HS-5 (cell line): ENCODE results near the gene ADO.
A peak's percentile ranks its signal among the peaks of the same experiment; 100 is the strongest.

ENCODE experiments used
- DNase-seq: peaks from one replicate; pipeline ENCODE4 v3.0.0-alpha.2; 2012; ENCODE audit warnings: low read depth

The ADO gene

GRCh38 chr10:62792261-62792660 is 12.3 kb upstream of the ADO start:
- DNase-seq = no peak

GRCh38 chr10:62794306-62794705 is 10.2 kb upstream of the ADO start:
- no peak for DNase-seq

- DNase-seq = no peak
Measured at GRCh38 chr10:62795100-62795499, 9.4 kb upstream of the ADO start.

GRCh38 chr10:62795762-62796161 is 8.8 kb upstream of the ADO start:
- no peak for DNase-seq

GRCh38 chr10:62796896-62797295 is 7.6 kb upstream of the ADO start:
- DNase-seq = no peak

GRCh38 chr10:62801871-62802270 is 2.6 kb upstream of the ADO start:
- DNase-seq = no peak

- no peak for DNase-seq
Measured at GRCh38 chr10:62803724-62804355, 680 bp upstream of the ADO start.

GRCh38 chr10:62805231-62806099 is 945 bp downstream of the ADO start:
- no peak for DNase-seq

- DNase-seq = no peak
Measured at GRCh38 chr10:62806251-62806650, 1.7 kb downstream of the ADO start.

GRCh38 chr10:62810156-62810902 is 5.8 kb downstream of the ADO start:
- no peak for DNase-seq

GRCh38 chr10:62811159-62811875 is 6.8 kb downstream of the ADO start:
- DNase-seq = no peak

GRCh38 chr10:62812672-62813439 is 8.3 kb downstream of the ADO start:
- no peak for DNase-seq

- DNase-seq = no peak
Measured at GRCh38 chr10:62813453-62813852, 8.9 kb downstream of the ADO start.

GRCh38 chr10:62813981-62814380 is 9.5 kb downstream of the ADO start:
- no peak for DNase-seq

- no peak for DNase-seq
Measured at GRCh38 chr10:62814756-62815380, 10.3 kb downstream of the ADO start.

GRCh38 chr10:62815381-62816075 is 11.0 kb downstream of the ADO start:
- DNase-seq = no peak

- no peak for DNase-seq
Measured at GRCh38 chr10:62816076-62816330, 11.5 kb downstream of the ADO start.

GRCh38 chr10:62816331-62817120 is 12.0 kb downstream of the ADO start, which contains the start of gene EGR2:
Gene EGR2 (minus strand): TSS chr10:62816366. CDS start chr10:62816029, 337 bp downstream.
- DNase-seq = peak; percentile 73

- DNase-seq = no peak
Measured at GRCh38 chr10:62817121-62817765, 12.7 kb downstream of the ADO start.
